Panc1 (cell line): ENCODE measurements around the gene CDK4.

Source experiments
- POLR2AphosphoS5 ChIP-seq: IDR thresholded peaks from 2 replicates; pipeline ENCODE4 v1.6.1; 2012; ENCODE audit warnings: mild to moderate bottlenecking, low read depth, low read length, moderate library complexity
- TF ChIP-seq, protein P1 (sequence below), 2 experiments: IDR thresholded peaks; 2 replicates each; pipeline ENCODE4 v1.6.1; 2011 to 2012; ENCODE audit warnings: low read depth in 2 of 2, control low read depth in 1 of 2, low read length in 1 of 2, mild to moderate bottlenecking in 1 of 2, moderate library complexity in 1 of 2; ENCODE audit not compliant: insufficient read depth in 1 of 2

DNA sequence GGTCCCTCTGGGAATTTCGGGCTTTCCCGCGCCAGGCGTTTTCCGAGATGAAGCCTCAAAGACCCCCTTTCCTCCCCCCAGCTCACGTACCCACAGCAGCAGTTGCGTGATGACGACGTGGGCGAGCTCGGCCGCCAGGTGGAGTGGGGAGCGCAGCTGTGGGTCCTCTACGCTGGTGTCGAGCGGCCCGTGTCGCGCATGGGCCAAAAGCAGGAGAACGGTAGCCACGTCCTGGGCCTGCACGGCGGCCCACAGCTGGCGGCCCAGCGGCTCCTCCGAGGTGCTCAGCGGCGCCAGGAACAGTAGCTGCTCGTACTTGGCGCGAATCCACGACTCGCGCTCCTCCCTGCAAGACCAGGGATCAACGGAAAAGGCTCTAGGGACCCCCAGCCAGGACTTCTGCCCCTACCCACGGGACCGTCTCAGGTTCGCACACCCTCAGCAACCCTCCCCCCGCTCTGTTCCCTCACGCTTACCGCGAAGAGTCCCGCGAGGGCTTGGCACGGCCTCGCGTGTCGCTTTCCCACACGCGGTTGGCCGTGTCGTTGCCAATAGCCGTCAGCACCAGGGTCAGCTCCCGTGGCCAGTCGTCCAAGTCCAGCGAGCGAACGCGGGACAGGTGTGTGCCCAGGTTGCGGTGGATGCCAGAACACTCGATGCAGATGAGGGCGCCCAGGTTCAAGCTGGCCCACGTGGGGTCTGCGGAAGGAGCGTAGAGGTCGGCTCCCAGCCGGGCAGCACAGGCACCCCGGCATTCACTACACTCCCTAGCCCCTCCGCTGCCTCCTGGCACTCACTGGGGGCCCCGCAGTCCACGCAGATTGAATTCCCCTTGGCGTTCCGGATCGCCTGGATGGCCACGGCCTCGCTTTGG lies 25.0 kb downstream of the CDK4 start:
- TF ChIP-seq, protein P1, sequence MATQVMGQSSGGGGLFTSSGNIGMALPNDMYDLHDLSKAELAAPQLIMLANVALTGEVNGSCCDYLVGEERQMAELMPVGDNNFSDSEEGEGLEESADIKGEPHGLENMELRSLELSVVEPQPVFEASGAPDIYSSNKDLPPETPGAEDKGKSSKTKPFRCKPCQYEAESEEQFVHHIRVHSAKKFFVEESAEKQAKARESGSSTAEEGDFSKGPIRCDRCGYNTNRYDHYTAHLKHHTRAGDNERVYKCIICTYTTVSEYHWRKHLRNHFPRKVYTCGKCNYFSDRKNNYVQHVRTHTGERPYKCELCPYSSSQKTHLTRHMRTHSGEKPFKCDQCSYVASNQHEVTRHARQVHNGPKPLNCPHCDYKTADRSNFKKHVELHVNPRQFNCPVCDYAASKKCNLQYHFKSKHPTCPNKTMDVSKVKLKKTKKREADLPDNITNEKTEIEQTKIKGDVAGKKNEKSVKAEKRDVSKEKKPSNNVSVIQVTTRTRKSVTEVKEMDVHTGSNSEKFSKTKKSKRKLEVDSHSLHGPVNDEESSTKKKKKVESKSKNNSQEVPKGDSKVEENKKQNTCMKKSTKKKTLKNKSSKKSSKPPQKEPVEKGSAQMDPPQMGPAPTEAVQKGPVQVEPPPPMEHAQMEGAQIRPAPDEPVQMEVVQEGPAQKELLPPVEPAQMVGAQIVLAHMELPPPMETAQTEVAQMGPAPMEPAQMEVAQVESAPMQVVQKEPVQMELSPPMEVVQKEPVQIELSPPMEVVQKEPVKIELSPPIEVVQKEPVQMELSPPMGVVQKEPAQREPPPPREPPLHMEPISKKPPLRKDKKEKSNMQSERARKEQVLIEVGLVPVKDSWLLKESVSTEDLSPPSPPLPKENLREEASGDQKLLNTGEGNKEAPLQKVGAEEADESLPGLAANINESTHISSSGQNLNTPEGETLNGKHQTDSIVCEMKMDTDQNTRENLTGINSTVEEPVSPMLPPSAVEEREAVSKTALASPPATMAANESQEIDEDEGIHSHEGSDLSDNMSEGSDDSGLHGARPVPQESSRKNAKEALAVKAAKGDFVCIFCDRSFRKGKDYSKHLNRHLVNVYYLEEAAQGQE (IDR thresholded peaks at IDR 0.05; ENCODE audit: insufficient read depth in 1 of 2, low read depth in 2 of 2, low read length in 1 of 2) = peak; percentile 75 to 92
- no peak for TF ChIP-seq POLR2AphosphoS5
